ENCODE data around the gene MIF4GD.

GRCh38 chr17:75267411-75268232 lies 3.4 kb downstream of the MIF4GD start:
- TF ChIP-seq CTCF (conservative IDR thresholded peaks at IDR 0.05; ENCODE audit: low read depth, low read length) (no peak), EZH2 (IDR thresholded peaks at IDR 0.05; ENCODE audit: borderline replicate concordance, low read depth, low read length, poor library complexity, severe bottlenecking) (no peak)
